Parathyroid adenoma (tissue), 2 donors: Measurements from ENCODE around the gene DNAAF5.

ENCODE experiments used
- H2AFZ ChIP-seq: fragments of 300-600 bp; sonication (generic); one replicate; pipeline ENCODE4 v1.7.0; 2017; ENCODE audit warnings: antibody characterized with exemption, mild to moderate bottlenecking
- H3K27ac ChIP-seq: fragments of 300-600 bp; sonication (generic); one replicate; pipeline ENCODE4 v1.7.0; 2017
- H3K27me3 ChIP-seq: fragments of 300-600 bp; sonication (generic); one replicate; pipeline ENCODE4 v1.7.0; 2017; ENCODE audit warnings: low read length; ENCODE audit not compliant: control insufficient read depth, insufficient read depth
- H3K36me3 ChIP-seq: fragments of 300-600 bp; sonication (generic); one replicate; pipeline ENCODE4 v1.7.0; 2017; ENCODE audit warnings: low read length; ENCODE audit not compliant: control insufficient read depth, insufficient read depth
- H3K4me1 ChIP-seq: fragments of 300-600 bp; sonication (generic); one replicate; pipeline ENCODE4 v1.7.0; 2017; ENCODE audit warnings: control low read depth
- H3K4me2 ChIP-seq: fragments of 300-600 bp; sonication (generic); one replicate; pipeline ENCODE4 v1.7.0; 2017; ENCODE audit warnings: low read length
- H3K4me3 ChIP-seq: fragments of 300-600 bp; sonication (generic); one replicate; pipeline ENCODE4 v1.7.0; 2017; ENCODE audit warnings: low read depth, low read length
- H3K79me2 ChIP-seq: fragments of 300-600 bp; sonication (generic); one replicate; pipeline ENCODE4 v1.7.0; 2017; ENCODE audit warnings: control low read depth
- H3K9ac ChIP-seq: fragments of 300-600 bp; sonication (generic); one replicate; pipeline ENCODE4 v1.7.0; 2017; ENCODE audit warnings: mild to moderate bottlenecking
- H3K9me3 ChIP-seq: fragments of 300-600 bp; sonication (generic); one replicate; pipeline ENCODE4 v1.7.0; 2017; ENCODE audit warnings: low read length; ENCODE audit not compliant: control insufficient read depth
- CTCF ChIP-seq: fragments of 300-600 bp; sonication (generic); IDR thresholded peaks from one replicate; pipeline ENCODE4 v1.7.0; 2017; ENCODE audit warnings: antibody characterized with exemption, mild to moderate bottlenecking
- donor health status: primary hyperparathyroidism.

DNAAF5 gene

DNA sequence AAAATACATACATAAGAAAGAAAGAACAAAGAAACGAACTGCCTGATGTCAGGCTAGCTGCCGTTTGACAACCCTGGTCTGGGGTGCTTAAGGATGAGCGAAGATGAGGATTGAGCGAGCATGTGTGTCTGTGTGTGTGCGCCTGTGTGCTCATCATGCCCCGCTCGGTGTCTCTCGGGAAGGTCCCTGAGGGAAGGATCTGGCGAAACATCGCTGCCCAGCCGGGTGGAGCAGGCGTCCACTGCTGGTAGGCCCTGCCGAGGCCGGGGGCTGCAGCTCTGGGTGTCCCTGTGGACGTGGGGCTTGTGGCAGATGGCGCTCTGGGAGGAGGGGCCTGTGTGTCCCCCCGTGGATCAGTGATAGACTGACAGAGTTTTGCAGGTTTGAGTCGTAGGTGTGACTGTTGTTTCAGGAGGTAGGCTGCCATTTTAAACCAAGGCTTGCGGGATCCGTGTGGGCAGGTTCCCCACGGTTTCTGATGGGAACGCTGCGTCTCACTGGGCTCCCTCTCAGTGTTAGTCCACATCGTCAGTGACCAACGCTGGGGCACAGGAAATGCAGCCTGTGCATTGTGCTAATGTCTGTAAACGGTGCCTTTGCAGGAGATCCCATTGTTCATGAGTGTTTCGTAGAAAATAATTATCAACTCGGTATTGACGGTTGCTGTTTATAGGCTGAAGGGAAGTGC lies 99.9 kb downstream of the DNAAF5 start:
- Histone ChIP-seq H3K79me2 (peaks cover 72% of the 10 kb centered on the region), H3K4me2 (no peak overlapping the region), H3K4me1 (peaks cover under 1% of the 10 kb centered on the region), H3K27me3 (no peaks in the 10 kb centered on the region), H3K9ac (no peak overlapping the region), H3K27ac (no peak overlapping the region), H3K4me3 (no peak overlapping the region), H2AFZ (no peak overlapping the region), H3K9me3 (no peaks in the 10 kb centered on the region), H3K36me3 (no peaks in the 10 kb centered on the region)
- TF ChIP-seq CTCF: no peak

DNA sequence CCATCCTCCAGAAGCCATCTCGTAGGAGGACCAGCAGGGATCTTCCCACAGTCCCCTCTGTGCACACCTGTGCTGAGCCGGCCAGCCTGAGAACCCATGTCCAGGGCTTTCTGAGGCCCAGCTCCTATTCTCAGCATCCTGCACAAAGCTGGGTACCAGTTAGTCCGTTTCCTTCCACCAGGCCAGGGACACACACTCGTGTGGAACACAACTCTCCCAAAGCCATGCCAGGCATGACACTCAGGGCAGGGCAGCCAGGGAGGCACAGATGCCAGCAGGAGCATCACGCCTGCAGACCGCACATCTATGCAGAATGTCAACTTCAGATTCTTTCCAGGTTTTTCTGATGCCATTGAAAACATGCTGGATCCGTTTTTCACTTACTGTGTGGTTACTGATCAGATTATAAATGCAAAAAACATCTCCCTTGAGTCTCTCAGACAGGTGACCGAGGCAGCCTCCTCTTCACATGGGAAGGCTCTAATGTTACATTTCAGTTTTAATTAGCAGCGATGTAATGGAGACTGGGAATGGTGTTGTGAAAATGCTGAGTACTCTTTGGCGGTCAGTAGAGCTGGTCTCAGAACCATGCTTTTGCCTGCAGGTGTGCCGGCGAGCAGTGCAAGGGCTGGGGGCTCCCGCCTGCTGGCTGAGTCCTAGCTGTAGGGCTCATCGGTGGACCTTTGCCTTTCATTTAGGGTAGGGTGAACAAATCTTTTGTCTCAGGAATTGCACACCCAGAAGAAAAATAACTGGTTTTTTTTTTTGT lies 102.5 kb downstream of the DNAAF5 start:
- peaks cover 58% of the 10 kb centered on the region for H3K79me2 ChIP-seq
- no peak overlapping the region for H3K4me2 ChIP-seq
- H3K9ac ChIP-seq: no peak overlapping the region
- no peak overlapping the region for H2AFZ ChIP-seq
- H3K36me3 ChIP-seq: no peaks in the 10 kb centered on the region
- no peak for TF ChIP-seq CTCF
- H3K4me3 ChIP-seq: no peak overlapping the region
- H3K27ac ChIP-seq: no peak overlapping the region
- no peaks in the 10 kb centered on the region for H3K9me3 ChIP-seq
- peaks cover 3% of the 10 kb centered on the region for H3K4me1 ChIP-seq
- no peaks in the 10 kb centered on the region for H3K27me3 ChIP-seq

DNA sequence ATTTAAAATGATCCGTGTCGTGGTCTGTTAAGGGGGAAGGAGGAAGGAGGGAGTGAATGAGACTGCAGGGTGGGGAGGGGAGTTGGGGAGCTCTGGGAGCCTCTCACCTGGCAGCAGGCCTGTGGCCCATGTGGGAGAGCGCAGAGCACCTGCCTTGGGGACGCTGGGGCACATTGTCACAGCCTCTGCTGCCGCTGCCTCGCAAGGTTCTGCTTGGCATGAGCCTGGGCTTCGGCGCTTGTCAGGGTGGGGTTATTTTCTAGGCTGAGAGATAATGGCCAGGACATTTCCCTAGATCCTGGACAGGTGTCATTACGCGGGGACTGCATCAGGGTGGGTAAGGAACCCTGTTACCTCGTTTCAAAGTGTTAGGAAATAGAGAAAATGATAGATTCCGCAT lies 103.6 kb downstream of the DNAAF5 start:
- TF ChIP-seq CTCF: no peak
- Histone ChIP-seq H3K4me2 (no peak overlapping the region), H3K4me1 (peaks cover 3% of the 10 kb centered on the region), H3K36me3 (no peaks in the 10 kb centered on the region), H3K4me3 (no peak overlapping the region), H2AFZ (no peak overlapping the region), H3K79me2 (peaks cover 62% of the 10 kb centered on the region), H3K9ac (no peak overlapping the region), H3K27ac (no peak overlapping the region), H3K27me3 (no peaks in the 10 kb centered on the region), H3K9me3 (no peaks in the 10 kb centered on the region)

DNA sequence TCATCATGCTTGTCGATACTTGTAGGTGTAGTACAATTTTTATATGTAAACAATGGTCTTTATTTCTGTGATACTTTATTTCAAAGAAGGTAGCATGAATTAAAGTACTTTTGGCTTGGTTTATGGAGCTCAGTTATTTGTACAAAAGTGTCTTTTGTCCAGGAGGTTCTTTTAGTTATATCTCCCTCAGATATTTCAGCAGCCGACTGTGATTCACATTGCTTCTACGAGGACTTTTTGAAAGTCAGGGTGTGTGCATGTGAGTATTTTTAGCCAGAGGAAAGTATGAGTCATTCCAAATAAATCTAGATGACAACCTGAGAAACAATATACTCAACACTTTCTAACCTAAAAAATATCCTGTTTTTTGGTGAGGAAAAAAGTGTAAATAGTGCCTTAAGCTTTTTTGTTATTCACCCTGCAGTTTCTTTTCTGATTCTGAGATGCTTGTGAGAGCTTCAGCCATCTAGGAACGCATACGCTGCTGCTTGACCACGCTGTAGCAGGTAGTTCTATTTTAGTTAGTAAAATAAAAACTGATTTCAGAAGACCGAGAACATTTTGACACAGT lies 105.2 kb downstream of the DNAAF5 start:
- Histone ChIP-seq H3K9me3 (no peaks in the 10 kb centered on the region), H3K4me2 (peak overlapping the region; percentile 75), H3K27me3 (no peaks in the 10 kb centered on the region), H2AFZ (no peak overlapping the region), H3K79me2 (peaks cover 66% of the 10 kb centered on the region), H3K27ac (peak overlapping the region; percentile 58), H3K4me1 (peaks cover 3% of the 10 kb centered on the region), H3K36me3 (no peaks in the 10 kb centered on the region), H3K4me3 (peak overlapping the region; percentile 54), H3K9ac (no peak overlapping the region)
- no peak for TF ChIP-seq CTCF
